DMS53 treated with DMSO at 0.1 percent for 48 hours (cell line): Measurements from ENCODE around the gene TEX44.
A peak's percentile ranks its signal among the peaks of the same experiment; 100 is the strongest.
"Not testable (repeated sequence)": the region's sequence is repeated elsewhere in the genome, so short reads cannot be mapped to it uniquely, and the experiment has no call there.

ENCODE experiments used
- DNase-seq: peaks from one replicate; lab custom pipeline; 2025; ENCODE audit not compliant: unreplicated experiment; lab: John Stamatoyannopoulos, UW

TEX44 gene

DNA sequence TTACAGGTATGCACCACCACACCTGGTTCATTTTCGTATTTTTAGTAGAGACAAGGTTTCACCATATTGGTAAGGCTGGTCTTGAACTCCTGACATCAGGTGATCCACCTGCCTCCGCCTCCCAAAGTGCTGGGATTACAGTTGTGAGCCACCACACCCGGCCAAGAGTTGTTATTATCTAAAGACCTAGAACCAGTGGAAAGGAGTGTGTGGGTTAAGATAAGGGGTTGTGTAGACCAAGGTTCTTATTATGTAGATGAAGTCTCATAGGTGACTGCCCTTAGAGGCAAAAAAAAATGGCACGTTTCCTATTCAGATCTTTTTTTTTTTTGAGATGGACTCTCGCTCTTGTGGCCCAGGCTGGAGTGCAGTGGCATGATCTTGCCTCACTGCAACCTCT is 21.7 kb upstream of the TEX44 start:
- DNase-seq = not testable (repeated sequence)

DNA sequence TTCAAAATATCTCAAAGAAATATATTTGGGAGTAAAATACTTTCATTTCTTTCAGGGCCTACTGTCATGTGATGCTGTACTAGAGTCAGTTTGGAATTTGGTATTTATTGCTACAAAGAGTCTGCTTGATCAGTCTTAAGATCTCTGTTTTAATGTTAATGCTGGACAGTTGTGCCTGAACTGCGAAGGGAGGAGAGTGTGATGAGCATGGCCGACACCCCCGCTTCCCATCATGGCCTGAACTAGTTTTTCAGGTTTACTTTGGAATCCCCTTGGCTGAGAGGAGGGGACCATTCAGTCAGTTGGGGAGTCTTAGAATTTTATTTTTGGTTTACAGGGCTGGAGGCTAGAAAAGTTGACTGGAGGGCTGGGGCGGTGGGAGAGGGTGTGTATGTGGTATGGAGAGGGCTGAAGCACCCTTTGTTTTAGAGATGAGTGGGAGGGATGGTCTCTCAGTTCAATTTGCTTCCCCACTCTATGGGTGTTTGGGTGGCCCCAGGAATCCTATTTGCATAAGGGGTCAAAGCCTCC is 20.9 kb upstream of the TEX44 start:
- DNase-seq = no peak

DNA sequence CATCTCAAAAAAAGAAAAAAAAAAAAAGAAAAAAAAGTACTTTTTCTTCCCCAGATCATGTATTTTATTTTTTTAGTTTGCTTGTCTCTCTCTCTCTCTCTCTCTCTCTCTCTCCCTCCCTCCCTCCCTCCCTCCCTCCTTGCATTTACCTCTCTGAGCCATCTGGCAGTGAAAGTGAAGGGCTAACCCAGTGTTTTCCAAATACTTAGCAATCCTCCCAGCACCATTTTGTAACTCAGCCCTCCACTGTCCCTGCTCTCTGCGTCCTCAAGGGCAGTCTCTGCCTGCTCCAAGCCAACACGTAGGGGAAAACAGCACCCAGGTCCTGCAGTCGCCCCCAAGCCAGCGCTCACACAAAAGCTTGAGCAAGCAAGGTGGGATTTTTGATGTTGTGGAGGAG is 19.6 kb upstream of the TEX44 start:
- no peak for DNase-seq

DNA sequence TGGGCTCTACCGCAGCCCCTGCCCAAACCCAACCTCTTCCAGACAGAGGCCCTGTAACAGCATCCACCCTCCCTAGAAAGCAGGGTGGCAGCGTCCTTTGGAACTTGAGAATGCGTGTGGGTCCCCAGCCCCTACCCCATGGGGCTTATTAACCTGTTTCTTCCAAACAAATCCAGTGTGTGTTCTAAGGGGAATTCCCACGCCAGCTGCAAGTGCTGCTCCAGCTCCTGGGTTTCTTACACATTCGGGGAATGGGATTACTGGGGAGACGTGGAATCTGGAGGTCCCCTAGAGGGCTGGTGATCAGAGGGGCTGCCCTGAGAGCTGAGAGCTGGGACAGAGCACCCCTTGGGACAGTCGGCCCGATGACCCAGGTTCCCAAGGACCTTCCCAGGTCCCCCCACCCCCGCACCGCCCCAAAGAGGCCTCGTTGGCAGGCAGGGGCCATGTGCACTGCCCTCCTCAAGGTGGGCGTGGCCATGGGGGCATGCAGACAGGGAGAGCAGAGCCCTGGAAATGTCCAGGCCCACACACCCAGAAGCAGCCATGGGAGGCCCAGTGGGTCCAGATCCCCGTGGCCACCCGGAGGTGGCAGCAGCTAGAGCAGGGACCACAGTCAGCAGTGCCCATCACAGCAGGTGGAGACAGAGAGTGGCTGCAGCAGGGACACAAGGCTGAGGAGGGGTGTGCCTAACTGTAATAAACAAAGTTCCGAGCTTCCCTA is 18.8 kb upstream of the TEX44 start:
- no peak for DNase-seq

DNA sequence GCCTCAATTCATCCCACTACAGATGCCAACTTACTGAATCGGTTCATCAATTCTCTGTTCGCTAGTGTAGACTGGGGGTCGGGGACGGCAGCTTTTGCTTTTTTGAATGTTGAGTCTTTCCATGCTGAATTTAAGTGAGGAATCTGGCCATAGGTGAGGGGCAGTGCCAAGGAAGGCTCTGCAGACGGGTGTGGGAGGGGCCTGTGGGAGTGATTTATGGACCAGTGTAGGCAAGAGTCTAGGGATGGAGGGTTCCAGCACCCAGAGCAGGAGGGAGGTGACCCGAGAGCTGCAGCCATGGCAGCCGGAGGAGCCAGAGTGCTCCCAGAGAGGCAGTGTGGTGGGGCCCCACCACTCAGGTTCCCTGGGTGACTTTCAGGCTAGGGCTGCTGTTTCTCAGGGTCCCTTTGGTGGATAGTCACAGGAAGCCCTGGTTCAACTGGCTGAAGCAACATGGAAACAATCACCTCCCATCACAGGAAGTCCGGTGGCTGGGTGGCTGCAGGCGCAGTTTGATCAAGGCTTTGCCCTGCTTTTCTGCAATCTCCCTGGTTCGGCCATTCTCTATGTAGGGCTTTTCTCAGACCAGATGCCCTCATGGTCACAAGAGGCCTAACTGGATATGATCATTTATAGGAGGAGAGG is 16.9 kb upstream of the TEX44 start:
- no peak for DNase-seq

DNA sequence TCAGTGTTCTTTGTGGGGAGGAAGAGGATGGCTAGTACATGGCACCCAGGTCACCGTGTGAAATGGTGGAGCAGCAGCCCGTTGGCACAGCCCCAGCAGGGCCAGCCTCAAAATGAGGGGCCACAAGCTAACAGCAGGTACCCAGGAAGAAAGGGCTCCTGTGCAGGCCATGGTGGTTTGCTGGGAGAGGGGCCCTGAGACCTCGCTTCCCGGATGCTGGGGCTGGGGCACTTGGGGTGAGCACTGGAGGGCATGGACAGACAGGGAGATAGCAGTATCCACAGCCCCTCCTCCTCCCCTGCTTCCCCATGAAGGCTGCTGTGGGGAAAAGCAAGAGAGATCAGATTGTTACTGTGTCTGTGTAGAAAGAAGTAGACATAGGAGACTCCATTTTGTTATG is 16.2 kb upstream of the TEX44 start:
- no peak for DNase-seq

DNA sequence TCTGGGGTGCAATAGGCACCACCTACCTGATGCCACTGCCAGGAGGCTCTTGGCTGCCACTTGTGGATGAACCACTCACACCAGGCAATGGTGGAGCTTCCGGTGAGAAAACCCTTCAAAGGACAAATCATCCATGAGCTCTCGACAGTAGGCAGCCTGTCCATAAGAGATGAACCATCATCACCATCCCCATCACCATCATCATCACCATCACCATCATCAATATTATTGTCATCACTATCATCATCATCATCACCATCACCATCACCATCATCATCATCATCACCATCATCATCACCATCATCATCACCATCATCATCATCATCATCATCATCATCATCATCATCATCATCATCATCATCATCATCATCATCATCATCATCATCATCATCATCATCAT is 14.0 kb upstream of the TEX44 start:
- not testable (repeated sequence) for DNase-seq

DNA sequence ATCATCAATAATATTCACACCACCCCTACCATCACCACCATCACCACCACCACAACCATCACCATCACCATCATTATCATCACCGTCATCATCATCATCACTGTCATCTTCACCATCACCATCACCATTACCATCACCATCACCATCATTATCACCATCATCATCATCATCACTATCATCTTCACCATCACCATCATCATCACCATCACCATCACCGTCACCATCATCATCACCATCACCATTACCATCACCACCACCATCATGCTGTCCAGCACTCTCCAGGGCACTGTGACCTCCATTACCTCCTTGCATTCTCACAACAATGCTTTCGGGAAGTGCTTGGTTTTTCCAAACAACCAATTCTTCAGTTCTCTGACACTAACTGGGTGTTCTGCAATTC is 13.1 kb upstream of the TEX44 start:
- no peak for DNase-seq

DNA sequence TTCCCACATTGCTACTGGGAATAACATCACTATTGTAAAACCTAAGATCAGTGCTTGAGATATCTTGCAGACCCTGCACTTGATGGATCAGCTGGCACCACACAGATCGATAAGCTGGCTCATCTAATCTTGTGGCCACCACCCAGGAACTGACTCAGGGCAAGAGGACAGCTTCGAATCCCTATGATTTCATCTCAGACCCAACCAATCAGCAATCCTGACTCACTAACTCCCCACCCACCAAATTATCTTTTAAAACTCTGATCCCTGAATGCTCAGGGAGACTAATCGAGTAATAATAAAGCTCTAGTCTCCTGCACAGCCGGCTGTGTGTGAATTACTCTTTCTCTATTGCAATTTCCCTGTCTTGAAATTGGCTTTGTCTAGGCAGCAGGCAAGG is 11.3 kb upstream of the TEX44 start:
- no peak for DNase-seq

DNA sequence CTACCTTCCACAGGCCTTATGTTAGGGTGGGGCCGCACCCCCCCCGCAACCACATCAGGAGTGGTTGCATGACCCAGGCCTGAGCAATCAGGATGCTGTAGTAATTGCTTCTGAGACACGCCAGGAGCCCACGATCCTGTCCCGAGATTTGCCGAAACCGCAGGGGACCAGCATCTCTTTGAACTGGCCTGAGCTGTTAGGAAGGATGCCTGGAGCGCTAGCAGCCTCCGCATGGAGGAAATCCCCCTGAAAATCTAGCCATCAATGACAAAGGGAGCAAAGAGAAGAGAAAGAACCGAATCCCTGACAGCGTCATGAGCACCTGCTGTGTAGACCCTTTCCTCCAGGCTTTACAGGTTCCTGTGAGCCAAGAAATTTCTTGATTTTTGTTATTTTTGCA is 8.7 kb upstream of the TEX44 start:
- no peak for DNase-seq

DNA sequence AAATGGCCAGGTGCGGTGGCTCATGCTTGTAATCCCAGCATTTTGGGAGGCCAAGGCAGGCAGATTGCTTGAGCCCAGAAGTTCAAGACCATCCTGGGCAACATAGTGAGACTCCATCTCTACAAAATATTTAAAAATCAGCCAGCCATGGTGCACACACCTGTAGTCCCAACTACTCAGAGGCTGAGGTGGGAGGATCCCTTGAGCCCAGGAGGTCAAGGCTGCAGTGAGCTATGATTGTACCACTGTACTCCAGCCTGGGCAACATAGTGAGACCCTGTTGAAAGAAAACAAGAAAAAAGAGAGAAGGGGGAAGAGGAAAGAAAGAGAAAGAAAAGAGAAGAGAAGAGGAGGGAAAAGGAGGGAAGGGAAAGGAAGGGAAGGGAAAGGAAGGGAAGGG is 4.9 kb upstream of the TEX44 start:
- not testable (repeated sequence) for DNase-seq

DNA sequence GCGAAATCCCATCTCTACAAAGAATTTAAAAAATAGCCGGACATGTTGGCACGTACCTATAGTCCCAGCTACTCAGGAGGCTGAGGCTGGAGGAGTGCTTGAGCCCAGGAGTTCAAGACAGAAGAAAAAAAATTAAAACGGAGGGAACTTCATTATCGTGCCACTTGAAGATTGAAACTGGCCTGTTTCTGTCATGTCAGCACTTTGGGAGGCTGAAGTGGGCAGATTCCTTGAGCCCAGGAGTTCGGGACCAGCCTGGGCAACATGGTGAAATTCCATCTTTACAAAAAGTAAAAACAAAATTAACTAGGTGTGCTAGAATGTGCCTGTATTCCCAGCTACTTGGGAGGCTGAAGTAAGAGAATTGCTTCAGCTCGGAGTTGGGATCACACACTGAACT is 3.0 kb upstream of the TEX44 start:
- DNase-seq = no peak

DNA sequence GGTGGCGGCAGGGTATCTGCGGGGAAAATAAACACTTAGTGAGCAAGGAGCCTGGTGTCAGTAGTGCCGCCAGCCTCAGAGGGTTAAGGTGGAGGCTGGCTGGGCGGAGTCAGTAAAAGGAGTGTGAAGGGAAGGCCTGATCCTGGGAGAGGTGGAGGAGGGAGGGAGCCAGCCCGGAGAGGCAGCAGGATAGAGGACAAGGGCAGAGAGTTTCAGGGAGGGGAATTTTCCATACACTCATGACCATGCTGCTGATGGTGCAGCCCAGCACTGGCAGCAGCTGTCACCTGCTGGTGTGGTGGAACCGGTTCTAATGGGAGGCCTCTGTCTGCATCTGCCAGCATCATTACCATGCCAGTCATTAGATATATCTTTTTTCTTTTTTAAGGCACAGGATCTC is 2.0 kb upstream of the TEX44 start:
- peak; percentile 85 for DNase-seq

DNA sequence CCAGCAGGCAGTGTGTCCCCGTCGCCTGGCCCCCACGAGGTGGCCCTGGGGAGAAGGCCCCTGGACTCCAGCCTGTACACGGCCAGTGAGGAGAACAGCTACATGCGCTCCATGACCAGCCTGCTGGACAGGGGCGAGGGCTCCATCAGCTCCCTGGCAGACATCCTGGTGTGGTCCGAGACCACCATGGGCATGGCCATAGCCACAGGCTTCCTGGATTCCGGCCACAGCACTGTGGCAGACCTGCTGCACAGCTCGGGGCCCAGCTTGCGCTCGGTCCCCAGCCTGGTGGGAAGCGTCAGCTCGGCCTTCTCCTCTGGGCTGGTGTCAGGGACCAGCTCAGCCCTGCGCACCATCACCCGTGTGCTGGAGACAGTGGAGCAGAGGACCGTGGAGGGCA is 1.0 kb downstream of the TEX44 start:
- DNase-seq = no peak

DNA sequence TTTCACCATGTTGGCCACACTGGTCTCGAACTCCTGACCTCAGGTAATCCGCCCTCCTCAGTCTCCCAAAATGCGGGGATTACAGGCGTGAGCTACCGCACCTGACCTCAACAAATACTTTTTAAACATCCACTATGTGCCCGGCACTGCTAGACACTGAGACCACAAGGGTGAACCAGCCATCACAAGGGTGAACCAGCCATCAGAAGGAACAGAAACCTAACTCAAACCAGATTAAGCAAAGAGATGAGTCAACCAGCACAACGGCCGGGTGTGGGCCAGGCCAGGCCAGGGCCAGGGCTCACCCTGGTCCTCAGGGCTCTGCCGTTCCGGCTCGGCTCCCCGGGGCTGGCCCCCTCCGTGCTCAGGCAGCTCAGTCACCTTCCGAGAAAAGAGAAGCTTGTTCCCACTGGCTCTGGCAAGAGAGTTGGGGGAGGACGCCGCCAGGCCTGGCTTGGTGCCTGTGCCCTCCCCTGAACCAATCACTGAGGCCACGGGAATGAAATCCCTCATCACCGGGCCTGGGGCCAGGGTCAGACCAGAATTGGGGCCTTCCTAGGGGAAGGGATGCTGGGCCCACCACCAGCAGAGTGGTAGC is 4.4 kb downstream of the TEX44 start:
- no peak for DNase-seq

DNA sequence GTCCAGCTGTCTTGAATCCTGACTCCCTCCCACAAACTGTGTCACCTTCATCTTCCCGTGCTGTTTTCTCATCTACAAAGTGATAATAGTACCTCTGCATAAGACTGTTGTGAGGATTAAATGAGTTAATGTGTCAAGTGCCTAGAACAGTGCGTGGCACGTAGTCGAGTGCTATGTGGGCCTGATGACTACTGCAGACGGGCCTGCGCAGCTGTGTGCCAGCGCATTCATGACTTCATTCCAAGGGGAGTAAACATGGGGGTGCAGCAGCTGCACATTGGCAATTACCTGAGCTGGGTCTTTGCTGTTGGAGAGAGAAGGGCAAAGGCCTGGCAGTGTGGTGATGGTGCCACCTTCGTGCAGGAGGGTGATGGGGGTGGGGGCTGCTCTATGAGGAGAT is 5.0 kb downstream of the TEX44 start:
- DNase-seq = no peak

DNA sequence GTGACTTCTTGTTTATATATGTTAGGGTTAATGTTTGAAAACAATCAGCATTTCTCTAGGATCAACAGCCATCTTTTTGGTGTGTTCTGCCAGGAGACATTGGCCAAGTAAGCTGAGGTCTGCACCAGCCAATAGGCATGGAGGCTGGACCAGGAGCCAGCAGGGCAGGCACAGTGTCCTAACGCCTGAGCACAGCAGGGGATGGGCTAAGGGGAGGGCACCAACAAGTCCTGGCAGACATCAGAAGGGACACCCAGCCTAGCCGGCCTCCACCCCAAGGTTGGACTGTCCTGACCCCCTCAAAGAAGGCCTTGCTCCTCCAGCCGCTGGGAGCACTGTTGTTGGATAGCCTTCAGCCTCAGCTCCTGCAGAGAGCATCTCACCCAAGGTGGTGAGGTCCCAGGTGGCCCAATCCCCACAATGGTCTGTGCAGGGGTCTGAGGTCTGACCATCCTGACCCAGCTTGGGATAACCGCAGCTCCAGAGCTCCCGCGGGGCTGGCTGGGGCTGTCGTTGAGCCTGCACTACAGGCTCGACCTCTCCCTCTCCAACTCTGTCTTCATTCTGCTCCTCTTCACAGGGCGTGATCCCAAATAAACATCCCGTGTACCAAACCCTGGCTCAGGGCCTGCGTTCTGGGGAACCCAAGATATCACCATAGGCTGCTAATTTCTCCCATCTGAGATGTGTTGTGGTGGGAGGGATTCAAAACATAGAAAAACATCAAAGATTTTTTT is 8.1 kb downstream of the TEX44 start:
- no peak for DNase-seq

DNA sequence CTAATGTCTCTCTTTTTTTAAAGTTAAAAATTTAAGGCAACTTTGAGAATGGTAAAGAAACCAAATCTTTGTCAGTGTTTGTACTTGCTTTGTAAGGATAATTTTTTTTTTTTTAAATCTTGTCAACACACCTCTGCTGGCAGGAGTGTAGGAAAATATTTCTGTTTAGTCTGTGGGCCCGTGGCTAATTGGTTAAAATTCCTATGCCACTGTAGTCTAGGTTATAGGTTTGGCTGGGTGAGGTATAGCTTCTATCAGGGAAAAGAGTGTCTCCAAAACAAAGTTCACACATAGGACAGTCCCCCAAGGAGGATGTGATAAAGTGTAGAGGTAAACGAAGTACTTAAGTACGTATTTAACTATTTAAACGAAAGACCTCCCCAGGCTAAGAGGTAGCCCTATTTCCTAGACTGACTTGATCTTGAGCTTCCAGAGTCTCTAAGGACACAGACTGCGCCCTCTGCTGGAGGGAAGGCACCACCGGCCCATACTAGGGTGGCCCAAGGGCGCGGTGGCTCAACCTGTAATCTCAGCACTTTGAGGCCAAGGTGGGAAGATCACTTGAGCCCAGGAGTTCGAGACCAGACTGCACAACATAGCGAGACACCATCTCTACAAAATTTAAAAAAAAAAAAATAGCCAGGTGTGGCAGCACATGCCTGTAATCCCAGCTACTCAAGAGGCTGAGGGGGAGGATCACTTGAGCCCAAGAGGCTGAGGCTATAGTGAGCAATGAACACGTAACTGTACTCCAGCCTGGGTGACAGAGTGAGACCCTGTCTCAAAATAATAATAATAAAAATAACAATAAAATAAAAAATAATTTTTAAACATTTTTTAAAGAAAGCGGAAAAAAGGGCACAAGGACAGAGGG is 8.9 kb downstream of the TEX44 start:
- peak; percentile 39 for DNase-seq

DNA sequence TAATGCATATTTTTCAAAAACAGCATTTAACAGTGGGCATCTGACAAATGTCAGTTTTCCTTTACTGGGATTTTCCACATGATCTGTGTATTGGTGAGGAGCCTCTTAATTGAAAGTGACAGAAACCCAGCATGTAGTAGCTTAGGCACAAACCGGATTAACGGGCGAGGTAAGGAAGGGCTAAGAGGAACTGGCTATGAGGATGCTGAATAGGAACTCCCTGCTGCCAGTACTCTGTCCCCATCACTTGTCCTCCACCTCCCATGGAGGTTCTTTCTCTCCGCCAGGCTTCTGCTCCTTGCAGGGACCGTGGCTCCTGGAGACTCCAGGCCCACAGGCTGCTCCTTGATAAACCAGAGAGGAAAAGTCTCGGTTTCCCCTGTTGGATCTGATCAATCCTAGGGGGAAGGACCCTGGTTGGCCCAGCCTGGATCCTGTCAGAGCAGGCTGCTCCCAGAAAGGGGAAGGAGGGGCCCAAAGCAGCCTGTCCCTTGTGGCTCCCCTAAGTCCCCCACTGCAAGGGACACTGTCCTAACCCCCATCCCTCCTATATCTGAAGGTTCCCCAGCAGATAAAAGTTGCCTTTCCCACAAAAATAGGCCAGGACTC is 10.3 kb downstream of the TEX44 start:
- DNase-seq = no peak

DNA sequence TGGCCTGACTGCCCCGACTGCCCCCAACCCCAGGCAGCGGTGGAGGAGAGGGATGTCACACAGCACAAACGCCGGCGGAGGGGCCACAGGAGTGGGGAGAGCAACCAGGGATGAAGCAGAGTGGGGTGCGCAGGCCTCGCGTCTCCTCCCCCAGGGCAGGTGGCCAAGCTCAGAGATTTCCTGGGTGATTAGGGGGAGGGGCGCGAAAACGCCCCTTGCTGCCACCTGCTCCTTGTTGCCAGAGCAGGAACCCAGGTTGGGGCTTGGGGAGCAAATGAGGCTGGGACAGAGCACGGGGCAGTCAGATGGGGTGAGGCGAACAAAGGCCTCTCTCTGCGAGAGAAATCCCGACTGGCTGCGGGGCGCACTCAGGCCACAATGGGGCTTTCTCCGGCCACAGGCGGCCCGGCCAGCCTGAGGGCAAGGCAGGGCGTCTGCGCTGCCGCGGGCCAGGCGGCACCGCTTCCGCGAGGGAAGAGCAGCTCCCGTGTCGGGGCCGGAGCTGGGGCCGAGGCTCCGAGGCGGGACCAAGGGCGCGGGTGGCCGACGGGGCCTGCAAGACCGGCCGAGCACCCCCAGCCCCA is 11.5 kb downstream of the TEX44 start:
- peak; percentile 13 for DNase-seq
